GM12875 (cell line): ENCODE data around the gene FAM117A.
A peak's percentile ranks its signal among the peaks of the same experiment; 100 is the strongest.

Experiments
- H3K4me3 ChIP-seq: one replicate; pipeline ENCODE4 v1.5.1; 2011; ENCODE audit warnings: low read depth, low read length, control low read depth
- TF ChIP-seq, protein P1 (sequence below): IDR thresholded peaks from 2 replicates; pipeline ENCODE4 v1.5.1; 2011; ENCODE audit warnings: low read depth, mild to moderate bottlenecking, control low read depth, inconsistent platforms, low read length, moderate library complexity, borderline replicate concordance; ENCODE audit not compliant: insufficient read depth

The FAM117A gene

DNA sequence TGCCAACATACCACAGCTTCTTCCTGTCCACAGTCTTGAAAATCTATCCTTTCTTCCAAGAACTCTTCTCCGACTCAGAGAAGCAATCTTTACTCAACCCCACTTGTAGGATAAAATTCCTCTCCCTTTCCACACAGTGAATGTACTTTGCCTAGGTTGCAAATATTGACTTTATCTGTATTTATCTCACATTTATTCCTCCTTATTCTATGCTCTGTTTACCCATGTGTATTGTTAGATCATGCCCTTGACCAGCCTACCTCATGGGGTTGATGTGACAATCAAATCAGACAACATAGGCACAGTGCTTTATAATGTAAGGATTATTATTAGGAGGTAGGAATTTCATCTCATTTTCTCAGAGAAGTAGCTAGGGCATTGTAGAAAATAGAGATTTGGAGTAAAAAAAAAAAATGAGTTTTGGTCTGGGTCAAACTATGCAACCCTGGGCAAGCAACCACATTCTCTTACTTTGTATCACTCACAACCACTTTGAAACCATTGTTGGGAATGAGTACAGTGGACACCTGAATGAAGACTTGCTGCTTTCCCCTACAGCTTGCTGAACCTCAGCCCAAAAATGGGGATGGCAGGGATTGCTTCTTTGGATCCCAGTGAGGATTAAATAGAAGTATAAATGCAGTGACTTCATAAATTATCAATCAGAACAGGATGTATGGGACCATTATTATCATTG lies 47.1 kb downstream of the FAM117A start:
- H3K4me3 ChIP-seq: no peak overlapping the region
- TF ChIP-seq, protein P1, sequence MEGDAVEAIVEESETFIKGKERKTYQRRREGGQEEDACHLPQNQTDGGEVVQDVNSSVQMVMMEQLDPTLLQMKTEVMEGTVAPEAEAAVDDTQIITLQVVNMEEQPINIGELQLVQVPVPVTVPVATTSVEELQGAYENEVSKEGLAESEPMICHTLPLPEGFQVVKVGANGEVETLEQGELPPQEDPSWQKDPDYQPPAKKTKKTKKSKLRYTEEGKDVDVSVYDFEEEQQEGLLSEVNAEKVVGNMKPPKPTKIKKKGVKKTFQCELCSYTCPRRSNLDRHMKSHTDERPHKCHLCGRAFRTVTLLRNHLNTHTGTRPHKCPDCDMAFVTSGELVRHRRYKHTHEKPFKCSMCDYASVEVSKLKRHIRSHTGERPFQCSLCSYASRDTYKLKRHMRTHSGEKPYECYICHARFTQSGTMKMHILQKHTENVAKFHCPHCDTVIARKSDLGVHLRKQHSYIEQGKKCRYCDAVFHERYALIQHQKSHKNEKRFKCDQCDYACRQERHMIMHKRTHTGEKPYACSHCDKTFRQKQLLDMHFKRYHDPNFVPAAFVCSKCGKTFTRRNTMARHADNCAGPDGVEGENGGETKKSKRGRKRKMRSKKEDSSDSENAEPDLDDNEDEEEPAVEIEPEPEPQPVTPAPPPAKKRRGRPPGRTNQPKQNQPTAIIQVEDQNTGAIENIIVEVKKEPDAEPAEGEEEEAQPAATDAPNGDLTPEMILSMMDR: no peak

DNA sequence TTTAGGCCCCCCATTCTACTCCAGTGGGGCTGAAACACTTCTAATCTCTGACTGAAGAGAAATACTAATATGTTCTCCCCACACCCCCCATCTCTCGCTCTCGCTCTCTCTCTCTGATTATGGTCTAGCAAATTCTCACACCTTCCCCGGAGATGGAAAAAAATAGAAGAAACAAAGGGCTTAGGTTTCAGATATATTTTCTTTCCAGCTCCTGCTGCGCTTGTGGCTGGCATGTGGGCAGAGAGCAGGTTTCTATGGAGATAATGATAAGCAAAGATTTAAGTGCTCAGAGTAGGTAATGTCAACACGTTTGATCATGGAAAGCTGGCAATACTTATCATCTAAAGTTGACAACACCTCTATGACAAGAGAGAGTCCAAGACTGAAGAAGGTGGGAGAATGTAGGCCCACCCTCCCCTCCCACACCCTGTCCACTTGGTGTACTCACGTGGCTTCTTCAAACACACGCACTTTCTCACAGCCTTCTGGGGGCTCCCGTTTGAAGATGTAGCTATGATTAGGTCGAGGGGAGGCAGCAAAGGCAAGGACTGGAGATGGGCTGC lies 48.1 kb downstream of the FAM117A start:
- TF ChIP-seq, protein P1: no peak
- H3K4me3 ChIP-seq: no peak overlapping the region

DNA sequence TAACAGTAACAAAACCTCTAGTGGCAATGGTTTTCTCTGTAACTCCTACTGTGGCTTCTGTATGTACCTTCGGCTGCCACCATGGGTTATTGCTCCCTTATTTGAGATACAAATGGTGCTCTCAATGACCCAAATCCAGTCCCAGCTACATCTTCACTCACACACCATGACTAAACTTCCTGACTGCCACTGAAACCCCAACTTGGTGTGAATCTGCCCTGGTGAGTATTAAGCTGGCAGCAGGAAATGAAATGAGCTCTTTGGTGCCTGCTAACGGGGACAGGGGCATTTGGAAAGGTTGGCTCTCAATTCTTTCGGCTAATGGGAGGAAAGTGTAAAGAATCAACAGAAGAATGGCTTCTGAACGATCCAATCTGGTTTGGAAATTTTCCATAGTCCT lies 48.7 kb downstream of the FAM117A start:
- H3K4me3 ChIP-seq: no peak overlapping the region
- TF ChIP-seq, protein P1: no peak

DNA sequence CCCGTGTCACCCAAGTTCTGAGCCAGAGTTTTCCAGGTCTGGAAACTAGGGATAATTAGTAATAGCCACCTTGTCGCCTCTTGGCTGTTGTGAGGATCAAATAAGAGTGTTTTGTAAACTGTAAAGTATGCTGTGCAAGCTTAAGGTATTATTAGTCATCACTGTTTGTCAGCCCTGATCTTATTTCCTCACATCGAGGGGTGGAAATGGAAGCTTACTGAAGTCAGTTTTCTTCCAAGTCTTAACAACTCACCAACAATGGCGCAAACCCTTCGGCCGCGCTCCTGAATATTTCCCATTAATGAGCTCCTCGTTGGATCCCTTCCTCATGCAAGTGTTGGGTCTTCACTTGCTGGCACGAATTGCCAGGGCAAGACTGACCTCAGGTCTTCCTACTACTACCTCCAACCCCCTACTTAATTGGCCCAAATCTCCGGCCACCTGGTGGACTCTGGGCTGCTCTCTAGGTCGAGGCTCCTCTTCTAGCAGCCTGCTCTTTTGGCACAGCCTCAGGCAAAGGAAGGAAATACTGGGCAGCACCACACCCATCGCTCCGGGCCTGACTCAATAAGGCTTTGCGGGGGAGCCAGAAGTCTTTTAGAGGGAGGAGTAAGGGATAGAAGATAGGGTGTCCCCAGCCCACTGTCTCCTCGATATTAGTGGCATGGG lies 55.3 kb downstream of the FAM117A start:
- TF ChIP-seq, protein P1: no peak

DNA sequence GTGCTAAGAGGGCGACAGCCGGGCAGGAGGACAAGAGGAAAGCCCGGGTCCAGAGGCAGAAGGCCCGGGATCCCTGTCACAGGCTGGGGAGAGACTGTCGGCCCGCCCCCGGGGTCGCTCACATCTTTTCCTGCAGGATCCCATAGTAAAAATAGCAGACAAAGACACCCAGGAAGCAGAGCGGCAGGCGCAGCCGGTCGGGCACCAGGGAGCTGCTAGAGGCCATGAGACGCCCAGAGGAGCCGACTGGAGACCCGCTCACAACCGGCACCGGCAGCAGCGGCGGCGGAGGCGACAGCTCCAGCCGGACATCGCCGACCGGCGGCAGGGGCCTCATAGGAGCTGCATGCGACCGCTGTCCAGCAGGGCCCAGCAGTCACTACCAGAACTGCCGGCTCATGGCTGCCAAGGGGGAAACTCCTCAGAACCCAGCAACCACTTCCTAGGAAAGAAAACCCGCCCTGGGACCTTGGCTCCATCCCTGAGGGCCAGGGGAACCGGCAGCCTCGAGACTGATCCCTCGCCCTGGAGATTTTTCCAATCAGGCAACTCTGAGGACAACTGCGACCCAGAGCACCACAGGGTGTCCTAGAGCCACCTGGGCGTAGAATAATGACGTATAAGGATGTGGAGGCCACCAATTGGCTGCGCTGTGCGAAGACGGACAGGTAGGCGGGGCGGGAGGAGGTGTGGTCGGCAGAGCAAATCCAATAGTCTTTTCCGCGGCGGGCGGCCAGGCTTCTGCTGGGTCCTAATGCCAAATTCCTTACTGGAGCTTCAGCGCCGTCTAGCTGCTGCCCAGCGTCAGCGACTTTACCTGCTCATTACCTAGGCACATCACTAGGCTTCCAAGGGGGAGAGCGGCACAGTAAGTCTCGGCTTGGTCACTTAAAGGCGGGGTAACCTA lies 56.1 kb downstream of the FAM117A start, which contains the start of gene SLC35B1:
Gene SLC35B1 (minus strand): TSS at position 357 of the 907 bp plus-strand sequence. CDS start 131 bp downstream, at position 226.
- H3K4me3 ChIP-seq: peak within 1 kb of the TSS; percentile 78
- TF ChIP-seq, protein P1: peak; percentile 96

More for the DNA sequence above, 55.3 kb downstream of the FAM117A start:
- no peak overlapping the region for H3K4me3 ChIP-seq

DNA sequence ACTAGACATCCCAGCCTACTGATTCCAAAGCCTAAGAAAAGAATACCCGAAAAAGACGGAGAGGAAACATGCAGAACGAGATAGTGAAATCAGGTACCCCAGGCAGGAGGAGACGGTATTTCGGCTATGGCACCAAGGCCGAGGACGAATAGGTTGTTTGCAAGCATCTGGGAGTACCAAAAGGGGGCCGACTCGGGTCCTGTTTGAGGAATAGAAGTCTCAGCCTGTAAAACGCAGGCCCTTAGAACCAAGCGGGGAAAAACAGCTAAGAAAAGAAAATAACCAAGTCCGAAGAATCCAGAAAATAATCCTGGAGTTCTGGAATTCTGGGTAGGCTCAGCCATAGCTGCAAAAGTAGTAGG lies 56.7 kb downstream of the FAM117A start:
- TF ChIP-seq, protein P1: no peak
- H3K4me3 ChIP-seq: peak overlapping the region; percentile 78
